ENCODE measurements around the gene WDR59.

WDR59 gene

GRCh38 chr16:74899816-74900215, 85.1 kb downstream of the WDR59 start:
- DNase-seq = no peak

- DNase-seq = no peak
Observed at GRCh38 chr16:74898659-74899058, 86.3 kb downstream of the WDR59 start.

- no peak for DNase-seq
Observed at GRCh38 chr16:74896389-74897370, 88.2 kb downstream of the WDR59 start.

DNA sequence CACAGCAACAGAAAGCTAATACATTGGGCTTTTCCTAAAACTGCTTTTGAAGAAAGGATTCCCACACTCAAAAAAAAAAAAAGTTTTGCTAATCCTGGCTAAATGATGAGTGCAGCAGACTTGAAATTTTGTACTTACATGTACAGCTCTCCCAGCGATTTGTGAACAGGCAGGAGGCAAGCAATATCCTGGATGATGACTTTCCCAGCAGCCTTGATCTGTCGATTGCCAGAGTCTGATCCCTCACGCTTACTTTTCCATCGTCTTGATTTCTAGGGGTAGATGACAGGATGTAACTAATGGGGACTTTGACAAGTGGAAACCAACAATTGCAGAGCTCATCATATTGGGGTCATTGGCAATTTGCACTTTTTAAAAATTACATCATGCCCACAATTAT, 91.4 kb downstream of the WDR59 start:
- no peak for DNase-seq

DNA sequence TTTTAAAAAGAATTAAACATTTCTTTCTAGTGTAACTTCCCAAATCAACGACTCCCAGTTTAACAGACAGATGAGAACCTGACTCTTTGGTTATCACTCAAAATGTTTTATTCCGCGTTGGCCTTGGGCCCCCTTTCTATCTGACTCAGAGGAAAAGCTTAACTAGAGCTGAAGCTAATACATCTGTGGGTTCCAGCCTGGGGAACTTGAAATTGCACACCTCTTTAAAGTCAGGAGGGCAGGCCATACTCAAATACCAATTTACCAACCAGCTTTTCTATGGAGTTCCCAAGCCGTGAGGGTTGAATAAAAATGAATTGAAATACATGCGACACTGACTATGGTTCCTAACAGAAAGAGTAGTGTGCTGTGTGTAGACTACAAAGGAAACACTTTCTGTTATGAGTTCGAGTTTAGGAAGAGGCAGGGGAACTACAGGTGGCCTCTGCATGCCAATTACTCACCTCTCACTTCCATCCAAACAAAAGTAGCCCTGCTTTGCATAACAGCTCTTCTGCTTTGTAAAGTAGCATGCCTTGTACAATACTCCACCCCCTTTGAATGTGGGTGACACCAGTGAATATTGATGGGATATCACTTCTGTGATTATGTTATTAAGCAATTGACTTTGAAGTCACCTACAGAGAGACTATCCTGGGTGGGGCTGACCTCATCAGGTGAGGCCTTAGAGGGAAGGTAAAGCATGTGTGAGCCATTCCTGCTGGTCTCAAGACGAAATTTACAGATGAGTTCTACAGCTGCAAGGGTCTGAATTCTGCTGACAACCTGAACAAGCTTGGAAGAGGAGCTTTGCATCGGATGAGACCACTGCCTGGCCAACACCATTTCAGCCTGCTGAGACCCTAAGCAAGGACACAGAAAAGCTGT, 92.1 kb downstream of the WDR59 start:
- DNase-seq = no peak

- no peak for DNase-seq
Observed at GRCh38 chr16:74888888-74889287, 96.0 kb downstream of the WDR59 start.

GRCh38 chr16:74888232-74888862, 96.6 kb downstream of the WDR59 start:
- no peak for DNase-seq

- DNase-seq = no peak
Observed at GRCh38 chr16:74887084-74887483, 97.8 kb downstream of the WDR59 start.

- DNase-seq = no peak
Observed at GRCh38 chr16:74877706-74878105, 107.2 kb downstream of the WDR59 start.

DNA sequence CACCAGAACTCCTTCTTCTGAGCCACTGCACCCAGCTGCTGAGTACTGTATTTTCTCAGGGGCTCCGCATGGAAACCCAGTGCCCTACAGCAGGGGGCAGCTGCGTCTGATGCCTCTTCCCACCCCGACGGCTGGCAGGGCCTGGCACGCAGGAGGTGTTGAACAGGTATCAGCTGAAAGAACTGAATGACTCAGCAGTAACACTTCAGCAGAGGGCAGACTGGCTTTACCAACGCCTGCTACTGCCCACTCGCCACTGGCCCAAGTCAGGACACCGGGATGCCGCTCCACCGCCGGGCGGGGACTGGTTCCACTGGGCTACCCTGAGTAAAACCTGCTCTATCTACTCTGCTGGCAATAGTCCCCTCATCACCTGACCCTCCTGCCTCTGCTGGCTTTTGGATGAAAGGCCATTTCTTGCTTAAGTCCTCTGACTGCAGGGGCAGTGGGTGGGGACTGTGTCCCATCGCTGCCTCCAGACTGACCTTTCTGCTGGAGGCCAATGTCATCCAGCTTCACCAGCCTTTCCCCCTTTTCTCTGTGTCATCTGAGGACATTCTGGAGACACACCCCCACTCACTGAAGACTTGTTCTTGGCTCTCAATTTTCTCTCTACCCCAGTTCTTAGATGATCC, 109.9 kb downstream of the WDR59 start:
- no peak for DNase-seq

DNA sequence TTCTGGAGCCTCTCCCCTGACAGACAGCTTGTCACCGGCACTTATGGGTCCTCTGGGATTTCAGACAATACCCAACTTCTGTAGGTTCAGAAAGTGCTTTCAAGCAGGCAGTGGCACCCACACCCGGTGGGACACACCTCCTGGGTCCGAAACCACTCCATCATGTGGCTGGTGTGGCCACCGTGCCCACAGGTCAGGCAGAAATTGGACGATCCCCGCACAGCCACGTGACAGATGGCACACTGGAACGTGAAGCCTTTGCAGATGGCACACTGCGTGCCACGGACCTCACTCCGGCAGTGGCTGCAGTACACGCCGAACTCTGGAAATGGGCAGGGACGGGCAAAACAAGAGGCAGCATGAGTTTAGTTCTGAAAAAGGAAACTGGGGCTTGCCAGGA, 110.8 kb downstream of the WDR59 start:
- no peak for DNase-seq

- DNase-seq = no peak
Observed at GRCh38 chr16:74872302-74872701, 112.6 kb downstream of the WDR59 start.

DNA sequence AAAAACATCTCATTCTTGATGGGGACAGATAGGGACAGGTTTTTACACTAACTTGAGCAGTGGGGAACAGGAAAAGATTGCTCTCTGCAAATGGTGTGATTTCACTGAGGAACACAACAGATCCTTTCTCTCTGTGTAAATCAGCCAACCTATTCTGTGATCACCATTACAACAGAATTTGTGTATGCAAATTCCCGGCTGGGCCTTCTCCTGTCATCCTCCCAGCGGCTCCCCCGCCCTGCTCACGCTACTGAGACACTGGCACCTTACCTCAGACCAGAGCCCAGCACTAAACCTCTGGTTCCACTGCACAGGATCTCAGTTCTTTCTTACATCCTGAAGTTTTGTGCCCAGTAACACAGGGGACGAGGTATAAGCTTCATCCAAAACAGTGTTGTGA, 113.3 kb downstream of the WDR59 start:
- no peak for DNase-seq

- no peak for DNase-seq
Observed at GRCh38 chr16:74868501-74868900, 116.4 kb downstream of the WDR59 start.

GRCh38 chr16:74868035-74868434, 116.9 kb downstream of the WDR59 start:
- no peak for DNase-seq

- DNase-seq = no peak
Observed at GRCh38 chr16:74867281-74867849, 117.6 kb downstream of the WDR59 start.

DNA sequence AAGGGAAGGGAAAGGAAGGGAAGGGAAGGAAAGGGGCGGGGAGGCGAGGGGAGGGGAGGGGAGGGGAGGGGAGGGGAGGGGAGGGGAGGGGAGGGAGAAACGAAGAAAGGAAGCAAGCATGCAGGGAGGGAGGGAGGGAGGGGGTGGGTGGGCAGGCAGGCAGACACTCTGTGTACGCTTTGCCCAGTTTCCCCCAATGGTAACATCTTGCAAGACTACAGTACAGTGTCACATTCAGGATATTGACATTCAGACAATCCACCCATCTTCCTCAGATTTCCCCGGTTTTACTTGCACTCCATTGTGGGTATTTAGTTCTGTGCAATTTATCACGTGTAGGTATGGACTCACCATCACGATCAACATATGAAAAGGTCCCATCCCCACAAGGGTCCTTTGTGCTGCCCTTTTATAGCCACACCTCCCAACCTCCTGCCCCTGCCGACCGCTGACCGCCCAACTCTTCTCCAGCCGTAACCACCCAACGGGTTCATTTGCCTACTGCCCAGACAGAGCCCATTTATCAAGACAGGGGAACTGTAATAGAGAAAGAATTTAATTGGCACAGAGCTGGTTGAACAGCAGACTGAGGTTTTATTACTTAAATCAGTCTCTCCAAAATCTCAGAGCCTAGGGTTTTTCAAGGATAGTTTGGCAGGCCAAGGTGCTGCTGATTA, 118.9 kb downstream of the WDR59 start:
- no peak for DNase-seq

- DNase-seq = peak; percentile 60
Observed at GRCh38 chr16:74862743-74863244, 122.1 kb downstream of the WDR59 start.

DNA sequence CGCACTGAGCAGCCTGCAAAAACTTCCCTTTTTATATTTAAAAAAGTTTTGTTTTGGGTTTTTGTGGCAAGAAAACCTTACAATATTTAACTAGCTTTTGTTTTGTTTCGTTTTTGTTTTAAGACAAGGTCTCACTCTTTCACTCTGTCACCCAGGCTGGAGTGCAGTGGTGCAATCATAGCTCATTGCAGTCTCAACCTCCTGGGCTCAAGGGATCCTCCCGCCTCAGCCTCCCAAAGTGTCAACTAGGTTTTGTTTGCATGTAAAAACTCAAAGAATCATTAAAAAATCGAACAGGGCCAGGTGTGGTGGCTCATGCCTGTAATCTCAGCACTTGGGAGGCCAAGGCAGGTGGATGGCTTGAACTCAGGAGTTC, 132.4 kb downstream of the WDR59 start:
- no peak for DNase-seq

GRCh38 chr16:74850027-74850426, 134.9 kb downstream of the WDR59 start:
- no peak for DNase-seq

DNA sequence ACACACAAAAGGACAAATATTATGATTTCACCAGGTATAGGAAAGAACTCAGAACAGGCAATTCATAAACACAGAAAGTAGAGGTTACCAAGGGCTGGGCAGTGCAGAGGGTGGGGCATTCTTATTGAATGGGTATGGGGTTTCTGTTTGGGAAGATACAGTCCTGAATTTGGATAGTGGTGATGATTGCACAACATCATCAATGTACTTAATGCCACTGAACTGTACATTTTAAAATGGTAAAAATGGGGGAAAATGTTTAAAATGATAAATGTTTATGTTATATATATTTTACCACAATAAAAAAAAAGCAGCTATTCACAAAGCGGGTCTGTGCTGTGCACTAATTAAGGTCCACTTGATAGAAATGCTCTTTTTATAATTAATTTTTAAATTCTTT, 137.7 kb downstream of the WDR59 start:
- DNase-seq = no peak

- no peak for DNase-seq
Observed at GRCh38 chr16:74846714-74847113, 138.2 kb downstream of the WDR59 start.
